Measurements from ENCODE around the gene MAPK12.

MAPK12 gene

GRCh38 chr22:50226875-50227165, 34.7 kb downstream of the MAPK12 start:
- no peak for DNase-seq

DNA sequence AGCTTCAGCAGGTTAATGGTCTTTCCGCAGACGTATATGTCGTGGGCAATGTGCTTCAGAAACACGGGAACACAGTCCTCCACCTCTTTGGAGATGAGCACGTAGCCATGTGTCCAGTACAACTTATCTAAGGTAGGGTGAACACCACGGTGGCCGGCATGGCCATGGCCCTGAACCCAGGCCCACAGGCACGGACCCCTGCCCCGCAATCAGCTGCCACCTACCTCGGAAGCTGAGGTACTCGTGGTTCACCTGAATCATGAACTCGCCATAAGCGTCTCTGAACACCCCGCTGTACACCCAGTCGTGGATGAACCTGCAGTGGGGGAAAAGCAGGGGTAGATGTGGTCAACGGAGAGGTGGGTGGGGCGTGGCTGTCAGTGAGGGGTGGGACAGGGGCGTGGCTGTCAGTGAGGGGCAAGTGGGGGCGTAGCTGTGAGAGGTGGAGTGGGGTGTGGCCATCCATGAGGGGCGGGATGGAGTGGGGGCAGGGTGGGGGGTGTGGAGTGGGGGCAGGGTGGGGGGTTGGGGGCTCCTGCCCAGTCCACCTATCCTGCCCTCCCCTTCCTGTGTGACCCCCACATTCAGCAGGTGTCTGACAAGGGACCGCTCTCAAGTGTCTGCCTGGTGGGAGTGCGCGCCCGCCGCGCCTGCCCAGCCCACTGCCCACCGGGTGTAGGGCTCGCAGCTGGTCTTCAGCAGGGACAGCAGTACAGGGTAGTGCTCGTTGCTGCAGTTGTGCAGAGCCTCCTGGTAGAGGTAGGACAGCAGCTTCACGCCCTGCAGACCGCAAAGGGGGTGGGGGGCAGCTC, 35.2 kb downstream of the MAPK12 start:
- no peak for DNase-seq

DNA sequence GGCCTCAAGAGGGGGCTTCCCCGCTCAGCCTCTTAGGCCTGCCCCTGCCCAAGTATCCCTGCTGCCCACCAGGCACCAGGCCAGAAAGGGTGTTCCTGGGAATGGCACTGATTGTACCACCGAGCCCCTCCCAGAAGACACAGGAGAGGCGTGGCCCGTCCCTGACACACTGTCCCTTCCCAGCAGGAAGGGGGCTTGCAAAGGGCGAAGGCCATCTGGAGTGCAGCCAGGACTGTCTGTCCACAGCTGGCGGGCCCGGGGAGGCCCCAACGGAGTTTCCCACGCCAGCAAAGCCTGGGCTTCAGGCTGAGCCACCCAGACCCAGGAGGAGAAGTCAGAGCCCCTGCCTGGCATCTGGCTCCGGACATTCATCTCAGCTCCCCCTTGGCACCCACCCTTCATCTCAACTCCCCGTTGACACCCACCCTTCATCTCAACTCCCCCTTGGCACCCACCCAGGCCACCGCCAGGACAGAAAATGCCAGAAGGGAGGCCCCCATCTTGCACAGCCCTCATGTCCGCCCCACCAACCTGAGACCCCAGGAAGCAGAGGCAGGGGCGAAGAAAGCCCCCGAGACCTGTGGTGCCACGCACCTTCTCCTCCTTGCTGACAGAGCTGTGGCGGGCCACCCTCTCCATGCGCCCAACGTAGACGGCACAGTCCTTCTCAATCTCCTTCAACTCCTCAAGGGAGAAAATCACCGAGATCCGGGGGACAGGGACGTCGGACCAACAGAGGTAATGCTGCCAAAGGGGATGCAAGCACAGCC, 36.1 kb downstream of the MAPK12 start:
- DNase-seq = no peak

- DNase-seq = no peak
Observed at GRCh38 chr22:50224071-50224470, 37.4 kb downstream of the MAPK12 start.

DNA sequence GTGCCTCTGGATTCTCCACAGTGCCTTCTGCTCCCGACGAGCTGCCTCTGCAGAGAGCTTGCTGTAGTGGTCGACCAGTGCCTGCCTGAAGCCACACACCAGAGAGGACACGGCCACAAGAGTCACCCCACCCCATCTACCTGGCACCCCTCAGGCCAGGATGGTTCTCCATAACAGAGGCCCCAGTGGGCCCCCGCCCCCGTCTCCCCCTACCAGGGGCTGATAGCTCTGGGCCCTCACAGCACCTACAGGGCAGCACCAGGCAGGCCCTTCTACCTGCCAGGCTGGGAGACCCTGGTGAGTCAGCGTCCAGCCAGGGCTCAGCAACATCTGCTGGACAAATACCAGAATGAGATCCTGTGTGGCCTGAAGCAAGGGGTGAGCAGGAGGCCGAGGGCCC, 39.0 kb downstream of the MAPK12 start:
- DNase-seq = no peak

GRCh38 chr22:50221410-50222300, 39.8 kb downstream of the MAPK12 start:
- DNase-seq = no peak

- DNase-seq = no peak
Observed at GRCh38 chr22:50220603-50221409, 40.7 kb downstream of the MAPK12 start.

- no peak for DNase-seq
Observed at GRCh38 chr22:50219800-50220602, 41.5 kb downstream of the MAPK12 start.

GRCh38 chr22:50218996-50219727, 42.3 kb downstream of the MAPK12 start:
- no peak for DNase-seq

DNA sequence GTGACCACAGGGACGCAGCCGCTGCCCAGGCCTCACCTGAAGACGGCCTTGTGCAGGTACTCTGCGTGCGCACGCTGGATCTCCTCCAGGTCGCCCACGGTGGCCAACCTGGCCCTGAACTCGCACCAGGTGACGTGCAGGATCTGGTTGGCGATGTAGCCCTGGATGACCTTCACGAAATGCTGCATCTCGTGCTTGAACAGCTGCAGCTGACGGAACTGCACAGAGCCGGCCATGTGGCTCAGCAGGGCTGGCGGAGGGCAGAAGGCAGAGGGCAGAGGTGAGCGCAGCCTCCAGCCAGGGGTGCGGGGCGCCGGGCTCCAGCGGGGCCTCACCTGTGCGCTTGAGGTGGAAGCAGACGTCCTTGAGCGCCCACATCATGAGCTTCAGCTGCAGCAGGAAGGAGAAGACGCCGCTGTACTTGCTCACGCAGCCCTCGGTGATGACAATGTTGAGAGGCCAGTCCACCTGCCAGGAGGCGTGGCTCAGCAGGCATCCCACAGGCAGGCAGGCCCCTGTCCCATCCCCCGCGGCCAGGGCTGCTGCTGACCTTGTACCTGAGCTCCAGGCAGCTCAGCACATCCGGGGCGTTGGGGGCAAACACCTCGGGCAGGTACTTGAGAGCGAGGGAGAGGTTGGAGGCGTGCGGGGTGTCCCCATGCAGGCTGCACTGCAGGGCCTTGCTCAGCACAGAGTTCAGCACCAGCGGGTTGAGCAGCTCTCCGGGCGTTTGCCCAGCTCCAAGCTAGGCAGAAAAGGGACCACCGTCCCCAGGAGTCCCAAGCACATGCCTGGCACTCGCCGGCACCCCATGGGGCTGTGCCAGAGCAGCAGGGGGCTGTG, 43.1 kb downstream of the MAPK12 start:
- DNase-seq = no peak

GRCh38 chr22:50217543-50218152, 43.8 kb downstream of the MAPK12 start:
- DNase-seq = no peak

DNA sequence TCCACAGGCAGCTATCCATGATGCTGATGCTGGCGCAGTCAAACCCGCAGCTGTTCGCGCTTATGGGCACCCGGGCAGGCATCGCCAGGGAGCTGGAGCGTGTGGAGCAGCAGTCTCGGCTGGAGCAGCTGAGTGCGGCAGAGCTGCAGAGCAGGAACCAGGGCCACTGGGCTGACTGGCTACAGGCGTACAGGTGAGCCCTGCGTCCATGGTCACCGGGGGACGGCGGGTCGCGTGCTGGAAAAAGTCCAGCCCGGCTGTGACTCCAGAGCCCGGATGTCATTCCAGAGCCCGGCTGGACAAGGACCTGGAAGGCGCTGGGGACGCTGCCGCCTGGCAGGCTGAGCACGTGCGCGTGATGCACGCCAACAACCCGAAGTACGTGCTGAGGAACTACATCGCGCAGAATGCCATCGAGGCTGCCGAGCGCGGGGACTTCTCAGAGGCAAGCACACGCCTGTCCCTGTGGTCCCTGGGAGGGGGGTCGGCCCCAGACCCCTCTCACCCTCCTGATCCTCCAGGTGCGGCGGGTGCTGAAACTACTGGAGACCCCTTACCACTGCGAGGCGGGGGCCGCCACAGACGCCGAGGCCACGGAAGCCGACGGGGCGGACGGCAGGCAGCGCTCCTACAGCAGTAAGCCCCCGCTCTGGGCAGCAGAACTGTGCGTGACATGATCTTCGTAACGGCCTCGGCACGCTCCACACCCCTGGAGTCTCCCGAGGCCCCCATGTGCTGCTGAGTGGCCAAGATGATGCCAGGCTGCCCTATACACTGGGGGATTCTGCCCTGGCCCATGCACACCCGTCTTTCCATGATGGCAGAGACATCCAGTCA, 44.6 kb downstream of the MAPK12 start:
- no peak for DNase-seq

- DNase-seq = no peak
Observed at GRCh38 chr22:50216055-50216683, 45.3 kb downstream of the MAPK12 start.

- DNase-seq = no peak
Observed at GRCh38 chr22:50215297-50216054, 46.0 kb downstream of the MAPK12 start.

GRCh38 chr22:50213263-50213662, 48.2 kb downstream of the MAPK12 start:
- DNase-seq = no peak

GRCh38 chr22:50211147-50211546, 50.3 kb downstream of the MAPK12 start:
- DNase-seq = no peak

Data from amniotic stem cell (primary cell).